Transverse colon (tissue), 3 donors: ENCODE data around the gene LMTK3.

ENCODE experiments used
- POLR2A ChIP-seq: fragments of 450-650 bp; IDR thresholded peaks from one replicate; pipeline ENCODE4 v1.6.1; 2016; ENCODE audit warnings: antibody characterized with exemption, mild to moderate bottlenecking, moderate library complexity
- TF ChIP-seq, protein P1 (sequence below), 5 experiments: fragments of 200-600 bp in 3 of 5; fragments of 450-650 bp in 2 of 5; sonication (generic) in 3 of 5; IDR thresholded peaks; 1 replicate in 2 of 5; 2 replicates in 3 of 5; pipeline ENCODE4 v1.5.1; 2016 to 2017; ENCODE audit warnings: antibody characterized with exemption in 5 of 5, inconsistent platforms in 3 of 5, mild to moderate bottlenecking in 2 of 5, moderate library complexity in 1 of 5

DNA sequence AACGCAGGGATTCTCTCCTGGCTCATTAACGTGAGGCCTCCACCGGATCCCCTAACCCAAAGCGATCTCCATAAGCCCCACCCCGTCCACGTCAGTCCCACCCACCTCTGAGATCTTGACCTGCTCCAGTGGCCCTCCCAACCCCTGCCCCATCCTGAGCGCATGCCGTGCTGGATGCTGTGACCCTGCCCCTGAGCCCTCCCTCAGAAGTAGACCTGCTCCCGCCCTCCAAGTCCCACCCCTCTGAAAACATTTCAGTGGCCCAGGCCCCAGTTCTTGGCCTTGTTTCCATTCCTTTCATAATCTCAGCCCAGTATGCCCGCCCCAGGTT lies 19.9 kb downstream of the LMTK3 start:
- no peak for TF ChIP-seq POLR2A
- TF ChIP-seq, protein P1, sequence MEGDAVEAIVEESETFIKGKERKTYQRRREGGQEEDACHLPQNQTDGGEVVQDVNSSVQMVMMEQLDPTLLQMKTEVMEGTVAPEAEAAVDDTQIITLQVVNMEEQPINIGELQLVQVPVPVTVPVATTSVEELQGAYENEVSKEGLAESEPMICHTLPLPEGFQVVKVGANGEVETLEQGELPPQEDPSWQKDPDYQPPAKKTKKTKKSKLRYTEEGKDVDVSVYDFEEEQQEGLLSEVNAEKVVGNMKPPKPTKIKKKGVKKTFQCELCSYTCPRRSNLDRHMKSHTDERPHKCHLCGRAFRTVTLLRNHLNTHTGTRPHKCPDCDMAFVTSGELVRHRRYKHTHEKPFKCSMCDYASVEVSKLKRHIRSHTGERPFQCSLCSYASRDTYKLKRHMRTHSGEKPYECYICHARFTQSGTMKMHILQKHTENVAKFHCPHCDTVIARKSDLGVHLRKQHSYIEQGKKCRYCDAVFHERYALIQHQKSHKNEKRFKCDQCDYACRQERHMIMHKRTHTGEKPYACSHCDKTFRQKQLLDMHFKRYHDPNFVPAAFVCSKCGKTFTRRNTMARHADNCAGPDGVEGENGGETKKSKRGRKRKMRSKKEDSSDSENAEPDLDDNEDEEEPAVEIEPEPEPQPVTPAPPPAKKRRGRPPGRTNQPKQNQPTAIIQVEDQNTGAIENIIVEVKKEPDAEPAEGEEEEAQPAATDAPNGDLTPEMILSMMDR (IDR thresholded peaks at IDR 0.05), result no peak
